HG03066 (cell line): ENCODE data around the gene TPST1.
"Not testable (repeated sequence)": the region's sequence is repeated elsewhere in the genome, so short reads cannot be mapped to it uniquely, and the experiment has no call there.

Experiments
- ATAC-seq: cut with Tn5 transposase; IDR thresholded peaks from one replicate; pipeline ENCODE4 v1.9.1; 2021; ENCODE audit warnings: low read depth; ENCODE audit not compliant: unreplicated experiment

The TPST1 gene

GRCh38 chr7:66187905-66188304 lies 17.2 kb upstream of the TPST1 start:
- ATAC-seq, result no peak

DNA sequence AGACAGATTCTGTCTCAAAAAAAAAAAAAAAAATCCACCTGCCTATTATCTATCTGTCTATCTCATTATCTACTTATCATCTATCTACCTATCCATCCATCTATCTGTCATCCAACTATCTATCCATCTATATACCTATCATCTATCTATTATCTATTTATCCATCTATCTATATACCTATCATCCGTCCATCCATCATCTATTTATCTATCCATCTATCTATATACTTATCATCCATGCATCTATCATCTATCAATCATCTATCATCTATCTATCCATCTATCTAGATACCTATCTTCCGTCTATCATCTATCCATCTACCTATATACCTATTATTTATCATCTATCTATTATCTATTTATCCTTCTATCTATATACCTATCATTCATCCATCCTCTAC lies 16.5 kb upstream of the TPST1 start:
- ATAC-seq, result no peak

- no peak for ATAC-seq
Observed at GRCh38 chr7:66189695-66190503, 15.2 kb upstream of the TPST1 start.

DNA sequence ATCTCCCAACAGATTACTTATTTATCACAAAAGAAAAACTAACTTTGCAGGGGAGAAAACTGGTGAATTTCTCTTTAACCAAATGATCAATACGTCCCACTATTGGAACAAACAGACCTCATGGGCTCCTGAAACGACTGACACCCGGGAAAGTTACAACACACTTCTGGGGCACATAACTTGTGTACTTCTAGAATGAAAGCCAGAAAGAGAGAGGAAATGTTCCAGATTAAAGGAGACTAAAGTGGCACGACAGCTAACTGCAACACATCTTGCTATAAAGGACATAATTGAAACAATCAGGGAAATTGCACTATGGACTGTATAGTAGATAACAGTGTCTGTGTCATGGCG lies 14.7 kb upstream of the TPST1 start:
- no peak for ATAC-seq

DNA sequence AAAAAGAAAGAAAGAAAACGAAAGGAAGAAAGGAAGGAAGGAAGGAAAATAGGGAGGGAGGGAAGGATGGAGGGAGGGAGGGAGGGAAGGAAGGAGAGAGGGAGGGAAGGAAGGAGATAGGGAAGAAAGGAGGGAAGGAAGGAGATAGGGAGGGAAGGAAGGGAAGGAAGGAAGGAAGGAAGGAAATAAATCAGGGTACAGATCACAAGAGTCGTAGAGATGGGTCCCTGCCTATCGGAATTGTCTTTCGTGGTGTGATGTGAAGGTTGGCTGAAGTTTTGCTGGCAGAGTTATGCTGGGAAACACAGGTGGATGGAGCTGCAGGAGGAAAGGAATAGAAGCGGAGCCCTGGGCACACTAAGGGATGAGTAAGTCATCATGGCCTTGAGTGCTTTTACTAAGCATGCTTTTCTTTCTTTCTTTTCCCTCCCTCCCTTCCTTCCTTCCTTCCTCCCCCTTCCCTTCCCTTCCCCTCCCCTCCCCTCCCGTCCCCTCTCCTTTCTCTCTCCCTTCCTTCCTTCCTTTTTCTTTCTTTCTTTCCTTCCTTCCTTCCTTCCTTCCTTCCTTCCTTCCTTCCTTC lies 11.9 kb upstream of the TPST1 start:
- no peak for ATAC-seq

DNA sequence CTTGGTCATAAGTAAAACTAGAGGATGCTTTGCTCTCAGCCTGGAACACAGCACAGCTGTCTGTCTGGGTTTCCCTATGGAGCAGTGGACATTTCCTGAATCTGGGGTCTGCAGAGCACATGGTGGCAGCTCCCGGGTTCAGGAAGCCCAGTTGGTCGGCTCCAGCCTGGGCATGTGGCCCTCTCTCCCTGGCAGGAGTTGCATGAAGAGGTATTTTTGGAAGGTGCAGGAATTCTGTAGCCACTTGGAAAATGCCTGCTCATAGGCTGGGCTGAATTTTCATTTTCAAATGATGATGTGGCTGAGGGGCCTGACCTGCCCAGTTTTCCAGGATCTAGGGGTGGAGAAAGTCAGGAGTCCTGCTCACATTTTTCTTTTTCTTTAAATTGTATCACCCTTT lies 6.7 kb upstream of the TPST1 start:
- ATAC-seq, result no peak

GRCh38 chr7:66198956-66199355 lies 6.2 kb upstream of the TPST1 start:
- ATAC-seq, result no peak

DNA sequence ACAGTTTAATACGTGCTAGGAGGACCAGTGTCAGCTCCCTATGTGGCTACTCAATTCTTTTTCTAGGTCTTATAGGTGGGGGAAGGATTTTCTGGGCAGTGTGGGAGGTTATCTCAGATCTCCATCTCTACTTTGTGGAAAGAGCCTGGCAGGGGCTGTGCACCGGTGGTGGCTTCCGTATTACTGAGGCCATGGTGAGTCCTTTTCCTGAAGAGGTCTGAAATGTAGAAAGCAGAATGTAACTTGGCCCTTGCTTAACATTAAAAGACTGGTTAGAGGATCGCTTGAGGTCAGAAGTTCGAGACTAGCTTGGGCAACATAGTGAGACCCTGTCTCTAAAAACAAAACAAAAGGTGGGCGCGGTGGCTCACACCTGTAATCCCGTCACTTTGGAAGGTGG lies 2.7 kb upstream of the TPST1 start:
- ATAC-seq, result no peak

- peak; percentile 6 for ATAC-seq
Observed at GRCh38 chr7:66205741-66206090, 582 bp downstream of the TPST1 start.

- ATAC-seq, result no peak
Observed at GRCh38 chr7:66206119-66206933, 1.2 kb downstream of the TPST1 start.

- ATAC-seq, result no peak
Observed at GRCh38 chr7:66206934-66207240, 1.8 kb downstream of the TPST1 start.

GRCh38 chr7:66207540-66207939 lies 2.4 kb downstream of the TPST1 start:
- ATAC-seq, result no peak

DNA sequence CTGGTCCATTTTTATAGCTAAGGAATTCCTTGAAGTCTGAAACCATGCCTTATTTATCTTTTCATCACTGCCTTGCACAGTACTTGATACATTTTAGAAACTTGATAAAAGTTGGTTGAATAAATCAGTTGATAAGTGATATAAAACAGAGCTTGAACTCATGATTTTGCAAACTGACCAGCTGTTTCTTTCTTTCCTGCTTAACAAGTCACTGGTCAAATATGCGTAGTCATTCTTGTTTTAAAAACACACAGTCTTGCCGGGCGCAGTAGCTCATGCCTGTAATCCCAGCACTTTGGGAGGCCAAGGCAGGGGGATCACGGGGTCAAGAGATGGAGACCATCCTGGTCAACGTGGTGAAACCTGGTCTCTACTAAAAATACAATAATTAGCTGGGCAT lies 6.3 kb downstream of the TPST1 start:
- ATAC-seq, result no peak

DNA sequence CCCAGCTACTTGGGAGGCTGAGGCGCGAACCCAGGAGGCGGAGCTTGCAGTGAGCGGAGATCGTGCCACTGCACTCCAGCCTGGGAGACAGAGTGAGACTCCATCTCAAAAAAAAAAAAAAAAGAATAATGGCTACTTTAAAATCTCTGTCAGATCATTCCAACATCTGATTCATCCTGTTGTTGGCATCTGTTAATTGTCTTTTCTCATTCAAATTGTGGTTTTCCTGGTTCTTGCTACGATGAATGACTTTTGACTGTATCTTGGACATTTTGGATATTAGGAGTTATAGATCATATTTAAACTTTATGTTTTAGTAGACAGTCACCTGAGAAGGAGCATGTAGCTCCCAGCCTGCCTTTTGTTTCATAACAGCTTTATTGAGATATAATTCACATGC lies 8.5 kb downstream of the TPST1 start:
- no peak for ATAC-seq

- no peak for ATAC-seq
Observed at GRCh38 chr7:66216687-66217086, 11.6 kb downstream of the TPST1 start.

DNA sequence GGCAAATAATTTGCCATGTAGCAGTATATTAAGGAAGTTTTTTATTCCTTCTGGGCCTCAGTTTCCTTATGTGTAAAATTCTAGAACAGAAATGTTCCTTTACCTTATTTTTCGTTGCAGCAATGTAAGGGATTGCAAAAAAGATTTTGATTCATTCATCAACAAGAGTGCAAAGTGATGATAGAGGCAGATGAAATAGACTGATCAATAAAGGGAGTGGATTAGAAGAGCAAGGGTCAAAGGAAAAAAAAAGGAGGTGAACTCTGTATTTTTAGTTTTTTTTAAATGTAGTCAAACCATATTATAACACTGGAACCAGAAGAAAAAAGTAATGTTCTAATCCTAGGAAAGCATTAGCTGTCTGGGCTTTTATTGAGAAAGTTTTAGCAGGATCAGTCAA lies 14.7 kb downstream of the TPST1 start:
- ATAC-seq, result no peak

DNA sequence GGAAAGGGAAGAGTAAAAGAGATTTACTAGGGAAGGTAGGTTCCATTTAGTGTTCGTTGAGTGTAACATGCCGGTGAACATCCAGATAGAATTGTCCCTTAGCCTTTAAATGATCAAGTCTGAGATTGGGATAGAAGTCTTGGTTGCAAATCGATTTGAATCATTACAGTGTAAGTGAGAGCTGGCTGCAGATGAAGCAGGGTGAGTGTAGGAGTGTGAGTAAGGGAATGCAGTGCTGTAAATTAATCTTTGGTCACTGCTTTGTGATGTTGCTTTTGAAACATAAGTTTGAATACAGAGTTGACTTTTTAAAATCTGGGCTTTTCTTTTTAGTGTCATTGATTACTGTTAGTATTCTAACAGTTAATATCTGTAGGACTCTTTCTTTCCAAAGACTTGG lies 16.3 kb downstream of the TPST1 start:
- ATAC-seq, result no peak

- no peak for ATAC-seq
Observed at GRCh38 chr7:66227808-66228207, 22.7 kb downstream of the TPST1 start.

DNA sequence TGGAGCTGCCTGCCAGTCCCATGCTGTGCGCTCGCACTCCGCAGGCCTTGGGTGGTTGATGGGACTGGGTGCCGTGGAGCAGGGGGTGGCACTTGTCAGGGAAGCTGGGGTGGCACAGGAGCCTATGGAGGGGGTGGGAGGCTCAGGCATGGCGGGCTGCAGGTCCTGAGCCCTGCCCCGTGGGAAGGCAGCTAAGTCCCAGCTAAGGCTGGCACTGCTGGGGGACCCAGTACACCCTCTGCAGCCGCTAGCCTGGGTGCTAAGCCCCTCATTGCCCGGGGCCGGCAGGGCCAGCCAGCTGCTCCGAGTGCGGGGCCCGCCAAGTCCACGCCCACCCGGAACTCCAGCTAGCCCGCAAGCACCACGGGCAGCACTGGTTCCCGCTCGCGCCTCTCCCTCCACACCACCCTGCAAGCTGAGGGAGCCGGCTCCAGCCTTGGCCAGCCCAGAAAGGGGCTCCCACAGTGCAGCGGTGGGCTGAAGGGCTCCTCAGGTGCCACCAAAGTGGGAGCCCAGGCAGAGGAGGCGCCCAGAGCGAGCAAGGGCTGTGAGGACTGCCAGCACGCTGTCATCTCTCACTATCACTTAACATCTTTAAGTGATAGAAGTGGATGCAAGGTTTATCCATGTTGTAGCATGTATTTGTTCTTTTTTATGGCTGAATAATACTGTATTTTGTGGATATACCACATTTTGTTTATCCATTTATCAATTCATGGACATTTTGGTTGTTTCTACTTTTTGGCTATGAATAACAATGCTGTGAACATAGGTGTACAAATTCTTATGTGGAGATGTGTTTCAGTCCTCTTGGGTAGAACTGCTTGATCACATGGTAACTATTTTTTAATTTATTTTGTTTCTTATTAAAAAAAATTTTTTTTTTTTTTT lies 26.4 kb downstream of the TPST1 start:
- not testable (repeated sequence) for ATAC-seq

- no peak for ATAC-seq
Observed at GRCh38 chr7:66233638-66234037, 28.5 kb downstream of the TPST1 start.

GRCh38 chr7:66236713-66237303 lies 31.7 kb downstream of the TPST1 start:
- ATAC-seq, result no peak
